CD4-positive, alpha-beta T cell (primary cell): ENCODE measurements around the gene GRB2. TPM values are rescaled to one million over a fixed set of nuclear protein-coding genes. Genes with fewer than 3 reads are reported as not detected.
A peak's percentile ranks its signal among the peaks of the same experiment; 100 is the strongest.

Source experiments
- ATAC-seq: fragments of 200-7000 bp; cut with Tn5 transposase; one replicate; pipeline ENCODE4 v1.10.0; 2022; ENCODE audit warnings: mild to moderate bottlenecking; ENCODE audit not compliant: poor library complexity
- CTCF ChIA-PET: fragments of 350-600 bp; sonication (Branson Sonifier 250); formaldehyde crosslinking; loops from one replicate; lab custom pipeline; 2021; ENCODE audit warnings: antibody characterized with exemption, inconsistent platforms; lab: Charles Lee
- POLR2A ChIA-PET: fragments of 350-600 bp; sonication (Branson Sonifier 250); formaldehyde crosslinking; loops from one replicate; lab custom pipeline; 2021; ENCODE audit warnings: antibody characterized with exemption, inconsistent platforms; lab: Charles Lee
- DNase-seq, 14 experiments: peaks; one replicate each; pipeline ENCODE4 v3.0.0-alpha.2; 2013 to 2020; ENCODE audit warnings: mixed read lengths in 2 of 14
- H3K27ac ChIP-seq, 2 donors: one replicate each; pipeline versions ENCODE4 v1.5.1 to v1.7.0; 2013; ENCODE audit warnings: low read length in 2 of 2, low read depth in 1 of 2, mild to moderate bottlenecking in 1 of 2
- H3K27me3 ChIP-seq, 2 experiments: 1 replicate in 1 of 2; 2 replicates in 1 of 2; pipeline versions ENCODE4 v1.6.1 to v1.7.0; 2013; ENCODE audit warnings: low read length in 2 of 2, control low read depth in 1 of 2, mild to moderate bottlenecking in 1 of 2, moderate library complexity in 1 of 2; ENCODE audit not compliant: insufficient read depth in 2 of 2, control insufficient read depth in 1 of 2
- H3K36me3 ChIP-seq: one replicate; pipeline ENCODE4 v1.6.1; 2013; ENCODE audit warnings: low read length, control low read depth; ENCODE audit not compliant: insufficient read depth
- H3K4me1 ChIP-seq: one replicate; pipeline ENCODE4 v1.6.1; 2013; ENCODE audit warnings: low read length, control low read depth; ENCODE audit not compliant: insufficient read depth
- H3K4me3 ChIP-seq: one replicate; pipeline ENCODE4 v1.5.1; 2013; ENCODE audit warnings: mild to moderate bottlenecking, low read length, moderate library complexity
- H3K9me3 ChIP-seq, 2 experiments: 1 replicate in 1 of 2; 2 replicates in 1 of 2; pipeline versions ENCODE4 v1.6.1 to v1.7.0; 2013; ENCODE audit warnings: low read length in 2 of 2, mild to moderate bottlenecking in 2 of 2, control low read depth in 1 of 2, moderate library complexity in 1 of 2; ENCODE audit not compliant: control insufficient read depth in 1 of 2, insufficient read depth in 1 of 2
- H3K27ac Mint-ChIP-seq: one replicate; pipeline ENCODE4 v1.8.0; 2020; ENCODE audit warnings: mixed read lengths
- H3K27me3 Mint-ChIP-seq: one replicate; pipeline ENCODE4 v1.8.0; 2021; ENCODE audit warnings: mixed read lengths
- H3K36me3 Mint-ChIP-seq: one replicate; pipeline ENCODE4 v1.8.0; 2021; ENCODE audit warnings: low read depth, mixed read lengths
- H3K4me1 Mint-ChIP-seq: one replicate; pipeline ENCODE4 v1.8.0; 2021; ENCODE audit warnings: low read depth, mixed read lengths
- H3K4me3 Mint-ChIP-seq: one replicate; pipeline ENCODE4 v1.8.0; 2020; ENCODE audit warnings: mild to moderate bottlenecking, mixed read lengths
- H3K9me3 Mint-ChIP-seq: one replicate; pipeline ENCODE4 v1.8.0; 2020; ENCODE audit warnings: mixed read lengths
- intact Hi-C, 2 experiments: fragments of 100-400 bp; cut with DNase I in 1 of 2; cut with micrococcal nuclease in 1 of 2; formaldehyde crosslinking; loops; one replicate each; pipeline versions ENCODE4 v1.15.1 to v1.9.0; 2023 to 2025; cut with DNase I, micrococcal nuclease
- total RNA-seq, 174 experiments: library from RNA in 2 of 174; stranded (reverse) in 2 of 174; gene quantifications; one replicate each; pipeline ENCODE4 v1.2.3 and lab custom pipeline; 2021 to 2026
- TF ChIP-seq, protein P1 (sequence below): fragments of 200-600 bp; IDR thresholded peaks from one replicate; pipeline ENCODE4 v1.8.0; 2022; ENCODE audit warnings: antibody characterized with exemption, mild to moderate bottlenecking

The GRB2 gene
- total RNA-seq, 2 experiments from 2014 or later, result 88.8 to 92.6 TPM

DNA sequence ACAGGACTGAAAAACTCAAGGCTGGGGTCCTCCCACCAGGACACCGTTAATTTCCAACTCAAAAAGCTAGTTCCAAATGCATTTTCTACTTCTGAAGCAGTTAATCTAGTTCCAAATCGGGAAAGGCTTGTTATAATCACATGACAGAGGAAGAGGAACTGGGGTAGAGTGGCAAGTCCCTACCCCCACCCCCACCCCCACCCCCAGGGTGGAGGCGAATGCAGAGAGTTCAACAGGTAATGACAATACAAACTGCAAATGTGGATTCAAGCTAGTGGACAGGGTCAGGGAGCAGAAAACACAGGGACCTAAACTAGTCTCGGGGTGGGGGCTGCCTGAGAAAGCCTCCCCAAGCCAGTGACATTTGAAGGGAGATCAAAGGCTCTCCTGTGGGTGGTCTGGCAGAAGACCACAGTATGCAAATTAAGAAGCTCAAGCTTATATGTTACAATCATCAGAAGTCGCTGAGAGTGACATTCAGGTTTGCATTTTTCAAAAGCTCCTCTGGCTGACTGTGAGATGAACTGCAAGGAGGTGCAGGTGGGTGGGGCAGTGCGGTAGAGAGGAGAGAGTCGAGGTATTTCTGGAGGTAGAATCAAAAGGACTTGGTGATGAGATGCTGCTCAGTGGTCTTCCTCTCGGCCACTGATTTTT lies 59.8 kb downstream of the GRB2 start:
- Histone ChIP-seq H3K27me3 (no peaks in the 10 kb centered on the region), H3K9me3 (no peaks in the 10 kb centered on the region), H3K4me1 (peaks cover 93% of the 10 kb centered on the region), H3K36me3 (no peaks in the 10 kb centered on the region), H3K27ac (peak overlapping the region in 1 of 2 donors; percentile 12), H3K4me3 (peak overlapping the region; percentile 15)
- ChIA-PET CTCF (interaction anchor here (1.0 to 2.5 kb wide), 2 partner anchors 22 to 67 kb away, joined by 3 to 14 read pairs; no protein-coding TSS in a partner anchor), POLR2A (interaction anchor here (0.8 to 3.8 kb wide), 10 partner anchors 9 to 84 kb away, joined by 3 to 29 read pairs (median 6); partner anchors contain the start of genes GGA3, GRB2, MRPS7 and SLC25A19)
- H3K27ac Mint-ChIP-seq, result peak overlapping the region; percentile 85
- peaks cover 95% of the 10 kb centered on the region for H3K4me1 Mint-ChIP-seq
- peak in 12 of 14 experiments; percentile 12 to 71 (median 44) for DNase-seq
- H3K36me3 Mint-ChIP-seq, result peaks cover 4% of the 10 kb centered on the region
- TF ChIP-seq, protein P1, sequence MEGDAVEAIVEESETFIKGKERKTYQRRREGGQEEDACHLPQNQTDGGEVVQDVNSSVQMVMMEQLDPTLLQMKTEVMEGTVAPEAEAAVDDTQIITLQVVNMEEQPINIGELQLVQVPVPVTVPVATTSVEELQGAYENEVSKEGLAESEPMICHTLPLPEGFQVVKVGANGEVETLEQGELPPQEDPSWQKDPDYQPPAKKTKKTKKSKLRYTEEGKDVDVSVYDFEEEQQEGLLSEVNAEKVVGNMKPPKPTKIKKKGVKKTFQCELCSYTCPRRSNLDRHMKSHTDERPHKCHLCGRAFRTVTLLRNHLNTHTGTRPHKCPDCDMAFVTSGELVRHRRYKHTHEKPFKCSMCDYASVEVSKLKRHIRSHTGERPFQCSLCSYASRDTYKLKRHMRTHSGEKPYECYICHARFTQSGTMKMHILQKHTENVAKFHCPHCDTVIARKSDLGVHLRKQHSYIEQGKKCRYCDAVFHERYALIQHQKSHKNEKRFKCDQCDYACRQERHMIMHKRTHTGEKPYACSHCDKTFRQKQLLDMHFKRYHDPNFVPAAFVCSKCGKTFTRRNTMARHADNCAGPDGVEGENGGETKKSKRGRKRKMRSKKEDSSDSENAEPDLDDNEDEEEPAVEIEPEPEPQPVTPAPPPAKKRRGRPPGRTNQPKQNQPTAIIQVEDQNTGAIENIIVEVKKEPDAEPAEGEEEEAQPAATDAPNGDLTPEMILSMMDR, result no peak
- intact Hi-C loops, result loop anchor here in 1 of 2 experiments (2.0 to 5.0 kb wide), 2 partner anchors 23 to 37 kb away; no protein-coding TSS in a partner anchor
- peak overlapping the region; percentile 76 for H3K4me3 Mint-ChIP-seq
- H3K27me3 Mint-ChIP-seq, result no peaks in the 10 kb centered on the region
- H3K9me3 Mint-ChIP-seq, result no peaks in the 10 kb centered on the region
- peak; percentile 79 for ATAC-seq

DNA sequence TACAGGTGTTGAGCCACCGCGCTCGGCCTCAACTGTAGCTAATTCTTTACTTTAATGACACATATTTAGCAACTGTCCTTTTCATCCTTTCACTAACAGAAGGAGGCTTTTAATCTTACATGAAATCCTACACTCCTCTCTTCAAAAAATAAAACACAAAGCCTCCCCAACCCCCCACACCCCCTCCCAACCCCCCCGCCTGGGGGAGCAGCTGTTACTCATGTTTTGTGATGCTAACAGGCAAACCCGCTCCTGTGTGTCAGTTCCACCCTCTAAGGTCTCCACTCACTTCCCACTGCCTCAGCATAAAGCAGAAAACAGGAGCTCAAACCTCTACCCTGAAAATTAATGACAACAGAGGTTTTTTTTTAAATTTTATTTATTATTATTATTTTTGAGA lies 60.8 kb downstream of the GRB2 start:
- peak overlapping the region; percentile 85 for H3K27ac Mint-ChIP-seq
- no peaks in the 10 kb centered on the region for H3K36me3 ChIP-seq
- no peak overlapping the region for H3K4me3 ChIP-seq
- intact Hi-C loops, result loop anchor here in 1 of 2 experiments (2.0 to 5.0 kb wide), 3 partner anchors 22 to 58 kb away; no protein-coding TSS in a partner anchor
- TF ChIP-seq, protein P1, result no peak
- ChIA-PET POLR2A (interaction anchor here (0.8 to 3.8 kb wide), 8 partner anchors 8 to 61 kb away, joined by 3 to 29 read pairs (median 6); partner anchors contain the start of genes GRB2 and SLC25A19), CTCF (interaction anchor here (1.4 to 2.5 kb wide), 2 partner anchors 21 to 49 kb away, joined by 5 to 14 read pairs; no protein-coding TSS in a partner anchor)
- H3K4me1 Mint-ChIP-seq, result peaks cover 95% of the 10 kb centered on the region
- no peaks in the 10 kb centered on the region for H3K27me3 ChIP-seq
- DNase-seq (peak in 11 of 14 experiments; percentile 29 to 76 (median 44)), ATAC-seq (peak; percentile 44)
- H3K9me3 ChIP-seq, result no peaks in the 10 kb centered on the region
- H3K4me3 Mint-ChIP-seq, result peak overlapping the region; percentile 86
- peaks cover 92% of the 10 kb centered on the region for H3K4me1 ChIP-seq
- no peaks in the 10 kb centered on the region for H3K9me3 Mint-ChIP-seq
- peaks cover 4% of the 10 kb centered on the region for H3K36me3 Mint-ChIP-seq
- no peaks in the 10 kb centered on the region for H3K27me3 Mint-ChIP-seq
- H3K27ac ChIP-seq, result peak overlapping the region; percentile 33 to 77

DNA sequence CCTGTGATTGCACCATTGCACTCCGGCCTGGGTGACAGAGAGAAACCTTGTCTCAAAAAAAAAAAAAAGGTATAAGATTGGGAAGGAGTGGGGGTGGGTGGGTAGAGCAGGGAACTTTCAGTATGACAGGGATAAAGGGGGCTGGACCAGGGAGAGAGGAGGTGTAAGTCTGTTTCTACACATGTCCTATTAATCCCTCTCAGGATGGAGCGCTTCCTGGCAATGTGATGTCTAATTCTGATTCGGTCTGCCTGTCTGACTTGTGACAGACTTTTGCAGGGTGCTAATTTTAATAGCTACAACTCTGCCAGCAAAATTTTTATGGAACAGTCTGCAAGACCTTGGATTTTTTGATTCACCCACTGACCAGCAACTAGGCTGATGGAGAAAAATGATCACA lies 62.5 kb downstream of the GRB2 start:
- intact Hi-C loops, result loop anchor here in 1 of 2 experiments (5.0 kb wide), 1 partner anchor 59 kb away; no protein-coding TSS in a partner anchor
- Mint-ChIP-seq H3K4me3 (peak overlapping the region; percentile 86), H3K36me3 (peaks cover 4% of the 10 kb centered on the region), H3K4me1 (peaks cover 88% of the 10 kb centered on the region), H3K27ac (peak overlapping the region; percentile 85), H3K27me3 (no peaks in the 10 kb centered on the region), H3K9me3 (no peaks in the 10 kb centered on the region)
- DNase-seq (no peak), ATAC-seq (no peak)
- Histone ChIP-seq H3K4me3 (no peak overlapping the region), H3K36me3 (no peaks in the 10 kb centered on the region), H3K9me3 (no peaks in the 10 kb centered on the region), H3K27ac (peak overlapping the region in 1 of 2 donors; percentile 77), H3K4me1 (peaks cover 90% of the 10 kb centered on the region), H3K27me3 (no peaks in the 10 kb centered on the region)
- ChIA-PET POLR2A (interaction anchor here (3.5 to 3.8 kb wide), 2 partner anchors 7 to 63 kb away, joined by 14 to 29 read pairs; partner anchors contain the start of gene GRB2), CTCF (no interaction called here)
- TF ChIP-seq, protein P1, result no peak
